Tibial artery (tissue), 4 donors: Measurements from ENCODE around the gene RAD51B.

Source experiments
- DNase-seq, 2 donors: peaks; one replicate each; pipeline ENCODE4 v3.0.0-alpha.2; 2019
- H3K27ac ChIP-seq, 2 donors: fragments of 200-600 bp; sonication (generic) in 1 of 2; 1 replicate in 1 of 2; 2 replicates in 1 of 2; pipeline ENCODE4 v1.5.1; 2018 to 2019; ENCODE audit warnings: mild to moderate bottlenecking in 1 of 2
- H3K27me3 ChIP-seq, 2 donors: fragments of 200-600 bp; sonication (generic) in 1 of 2; one replicate each; pipeline versions ENCODE4 v1.5.1 to v1.6.0; 2016 to 2019
- H3K36me3 ChIP-seq, 3 donors: fragments of 200-600 bp; sonication (generic) in 2 of 3; one replicate each; pipeline ENCODE4 v1.5.1; 2016 to 2019; ENCODE audit warnings: mild to moderate bottlenecking in 2 of 3
- H3K4me1 ChIP-seq, 4 donors: fragments of 200-600 bp; sonication (generic) in 2 of 4; 1 replicate in 3 of 4; 2 replicates in 1 of 4; pipeline ENCODE4 v1.5.1; 2016 to 2019
- H3K4me3 ChIP-seq, 2 donors: fragments of 200-600 bp; sonication (generic) in 1 of 2; 1 replicate in 1 of 2; 2 replicates in 1 of 2; pipeline ENCODE4 v1.5.1; 2018 to 2019; ENCODE audit warnings: mild to moderate bottlenecking in 2 of 2
- H3K9me3 ChIP-seq, 3 donors: fragments of 200-600 bp; sonication (generic) in 1 of 3; one replicate each; pipeline ENCODE4 v1.5.1; 2016 to 2019
- CTCF ChIP-seq, 2 experiments: fragments of 200-600 bp in 1 of 2; fragments of 450-650 bp in 1 of 2; IDR thresholded peaks; one replicate each; pipeline ENCODE4 v1.5.1; 2017 to 2019; ENCODE audit warnings: antibody characterized with exemption in 2 of 2, mild to moderate bottlenecking in 1 of 2, moderate library complexity in 1 of 2
- intact Hi-C: fragments of 100-400 bp; cut with DNase I; formaldehyde crosslinking; loops from one replicate; pipeline ENCODE4 v1.15.0; 2023; ENCODE audit warnings: low total_unique reads

The RAD51B gene

GRCh38 chr14:67784244-67784823 is 35.2 kb upstream of the RAD51B start:
- intact Hi-C loops: no loop called here
- TF ChIP-seq CTCF (IDR thresholded peaks at IDR 0.05): no peak

GRCh38 chr14:67785270-67786109 is 34.1 kb upstream of the RAD51B start:
- H3K4me1 ChIP-seq: no peaks in the 10 kb centered on the region
- no peaks in the 10 kb centered on the region for H3K27me3 ChIP-seq
- TF ChIP-seq CTCF (IDR thresholded peaks at IDR 0.05): no peak
- intact Hi-C loops: no loop called here
- H3K9me3 ChIP-seq: no peaks in the 10 kb centered on the region
- DNase-seq: no peak
- peaks cover 89 to 100% (median 96%) of the 10 kb centered on the region in 3 donors for H3K36me3 ChIP-seq
- no peak overlapping the region for H3K4me3 ChIP-seq
- H3K27ac ChIP-seq: no peak overlapping the region

More at GRCh38 chr14:67784244-67784823, 35.2 kb upstream of the RAD51B start:
- no peak overlapping the region for H3K27ac ChIP-seq
- no peak overlapping the region for H3K4me3 ChIP-seq
- no peaks in the 10 kb centered on the region for H3K9me3 ChIP-seq
- DNase-seq: no peak
- H3K4me1 ChIP-seq: no peaks in the 10 kb centered on the region
- no peaks in the 10 kb centered on the region for H3K27me3 ChIP-seq
- H3K36me3 ChIP-seq: peaks cover 91 to 100% (median 98%) of the 10 kb centered on the region in 3 donors

- Histone ChIP-seq H3K27ac (no peak overlapping the region), H3K4me3 (no peak overlapping the region), H3K27me3 (no peaks in the 10 kb centered on the region), H3K36me3 (peaks cover 72 to 99% (median 94%) of the 10 kb centered on the region in 3 donors), H3K9me3 (no peaks in the 10 kb centered on the region), H3K4me1 (no peaks in the 10 kb centered on the region)
- no peak for DNase-seq
- TF ChIP-seq CTCF (IDR thresholded peaks at IDR 0.05): no peak
- intact Hi-C loops: no loop called here
Measured at GRCh38 chr14:67787673-67788072, 31.9 kb upstream of the RAD51B start.

- Histone ChIP-seq H3K27me3 (no peaks in the 10 kb centered on the region), H3K9me3 (no peaks in the 10 kb centered on the region), H3K36me3 (peaks cover 81 to 99% (median 83%) of the 10 kb centered on the region in 3 donors), H3K27ac (no peak overlapping the region), H3K4me3 (no peak overlapping the region), H3K4me1 (no peaks in the 10 kb centered on the region)
- intact Hi-C loops: no loop called here
- no peak for DNase-seq
- TF ChIP-seq CTCF (IDR thresholded peaks at IDR 0.05): no peak
Measured at GRCh38 chr14:67798731-67799130, 20.8 kb upstream of the RAD51B start.

- H3K27me3 ChIP-seq: no peaks in the 10 kb centered on the region
- intact Hi-C loops: no loop called here
- no peak overlapping the region for H3K4me3 ChIP-seq
- no peak overlapping the region for H3K27ac ChIP-seq
- no peaks in the 10 kb centered on the region for H3K4me1 ChIP-seq
- no peaks in the 10 kb centered on the region for H3K9me3 ChIP-seq
- no peak for DNase-seq
- H3K36me3 ChIP-seq: peaks cover 82 to 100% (median 84%) of the 10 kb centered on the region in 3 donors
- TF ChIP-seq CTCF (IDR thresholded peaks at IDR 0.05): no peak
Measured at GRCh38 chr14:67800743-67801142, 18.8 kb upstream of the RAD51B start.
